CD4-positive, alpha-beta T cell (primary cell): Measurements from ENCODE around the gene TSHZ3. TPM values are rescaled to one million over a fixed set of nuclear protein-coding genes. Genes with fewer than 3 reads are reported as not detected.

Experiments used
- ATAC-seq: fragments of 200-7000 bp; cut with Tn5 transposase; one replicate; pipeline ENCODE4 v1.10.0; 2022; ENCODE audit warnings: mild to moderate bottlenecking; ENCODE audit not compliant: poor library complexity
- CTCF ChIA-PET: fragments of 350-600 bp; sonication (Branson Sonifier 250); formaldehyde crosslinking; loops from one replicate; lab custom pipeline; 2021; ENCODE audit warnings: antibody characterized with exemption, inconsistent platforms; lab: Charles Lee
- POLR2A ChIA-PET: fragments of 350-600 bp; sonication (Branson Sonifier 250); formaldehyde crosslinking; loops from one replicate; lab custom pipeline; 2021; ENCODE audit warnings: antibody characterized with exemption, inconsistent platforms; lab: Charles Lee
- DNase-seq, 14 experiments: peaks; one replicate each; pipeline ENCODE4 v3.0.0-alpha.2; 2013 to 2020; ENCODE audit warnings: mixed read lengths in 2 of 14
- H3K27ac ChIP-seq, 2 donors: one replicate each; pipeline versions ENCODE4 v1.5.1 to v1.7.0; 2013; ENCODE audit warnings: low read length in 2 of 2, low read depth in 1 of 2, mild to moderate bottlenecking in 1 of 2
- H3K27me3 ChIP-seq, 2 experiments: 1 replicate in 1 of 2; 2 replicates in 1 of 2; pipeline versions ENCODE4 v1.6.1 to v1.7.0; 2013; ENCODE audit warnings: low read length in 2 of 2, control low read depth in 1 of 2, mild to moderate bottlenecking in 1 of 2, moderate library complexity in 1 of 2; ENCODE audit not compliant: insufficient read depth in 2 of 2, control insufficient read depth in 1 of 2
- H3K36me3 ChIP-seq: one replicate; pipeline ENCODE4 v1.6.1; 2013; ENCODE audit warnings: low read length, control low read depth; ENCODE audit not compliant: insufficient read depth
- H3K4me1 ChIP-seq: one replicate; pipeline ENCODE4 v1.6.1; 2013; ENCODE audit warnings: low read length, control low read depth; ENCODE audit not compliant: insufficient read depth
- H3K4me3 ChIP-seq: one replicate; pipeline ENCODE4 v1.5.1; 2013; ENCODE audit warnings: mild to moderate bottlenecking, low read length, moderate library complexity
- H3K9me3 ChIP-seq, 2 experiments: 1 replicate in 1 of 2; 2 replicates in 1 of 2; pipeline versions ENCODE4 v1.6.1 to v1.7.0; 2013; ENCODE audit warnings: low read length in 2 of 2, mild to moderate bottlenecking in 2 of 2, control low read depth in 1 of 2, moderate library complexity in 1 of 2; ENCODE audit not compliant: control insufficient read depth in 1 of 2, insufficient read depth in 1 of 2
- H3K27ac Mint-ChIP-seq: one replicate; pipeline ENCODE4 v1.8.0; 2020; ENCODE audit warnings: mixed read lengths
- H3K27me3 Mint-ChIP-seq: one replicate; pipeline ENCODE4 v1.8.0; 2021; ENCODE audit warnings: mixed read lengths
- H3K36me3 Mint-ChIP-seq: one replicate; pipeline ENCODE4 v1.8.0; 2021; ENCODE audit warnings: low read depth, mixed read lengths
- H3K4me1 Mint-ChIP-seq: one replicate; pipeline ENCODE4 v1.8.0; 2021; ENCODE audit warnings: low read depth, mixed read lengths
- H3K4me3 Mint-ChIP-seq: one replicate; pipeline ENCODE4 v1.8.0; 2020; ENCODE audit warnings: mild to moderate bottlenecking, mixed read lengths
- H3K9me3 Mint-ChIP-seq: one replicate; pipeline ENCODE4 v1.8.0; 2020; ENCODE audit warnings: mixed read lengths
- intact Hi-C, 2 experiments: fragments of 100-400 bp; cut with DNase I in 1 of 2; cut with micrococcal nuclease in 1 of 2; formaldehyde crosslinking; loops; one replicate each; pipeline versions ENCODE4 v1.15.1 to v1.9.0; 2023 to 2025; cut with DNase I, micrococcal nuclease
- total RNA-seq, 174 experiments: library from RNA in 2 of 174; stranded (reverse) in 2 of 174; gene quantifications; one replicate each; pipeline ENCODE4 v1.2.3 and lab custom pipeline; 2021 to 2026
- TF ChIP-seq, protein P1 (sequence below): fragments of 200-600 bp; IDR thresholded peaks from one replicate; pipeline ENCODE4 v1.8.0; 2022; ENCODE audit warnings: antibody characterized with exemption, mild to moderate bottlenecking

Gene TSHZ3
- total RNA-seq, 2 experiments from 2014 or later, result 0.38 to 0.61 TPM

DNA sequence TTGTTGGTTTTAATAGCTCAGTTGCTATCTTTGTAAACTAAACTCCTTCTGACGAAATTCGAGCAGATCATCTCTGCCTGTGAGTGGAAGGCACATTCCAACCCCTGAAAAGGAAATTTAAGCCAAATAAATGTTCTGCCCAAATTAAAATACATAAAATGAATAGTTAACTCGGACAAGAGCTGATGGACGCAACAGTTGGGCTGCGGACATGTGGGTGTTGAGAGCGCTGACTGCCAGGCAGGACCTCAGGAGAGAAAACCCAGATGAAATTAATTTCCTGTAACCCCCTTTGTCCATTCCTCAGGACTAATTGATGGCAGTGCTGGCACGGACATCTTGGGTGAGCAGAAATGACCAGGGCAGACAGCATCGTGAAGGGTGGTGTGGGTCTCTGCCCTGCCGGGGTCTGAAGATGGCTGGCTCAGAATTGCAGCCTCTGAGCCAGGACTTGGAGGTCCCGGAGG, 86.5 kb downstream of the TSHZ3 start:
- intact Hi-C loops, result loop anchor here in 1 of 2 experiments (5.0 kb wide), 1 partner anchor 95 kb away; no protein-coding TSS in a partner anchor
- Mint-ChIP-seq H3K4me1 (peaks cover 9% of the 10 kb centered on the region), H3K9me3 (no peaks in the 10 kb centered on the region), H3K27ac (no peak overlapping the region), H3K36me3 (no peaks in the 10 kb centered on the region), H3K4me3 (no peak overlapping the region), H3K27me3 (peaks cover 32% of the 10 kb centered on the region)
- H3K27ac ChIP-seq, result no peak overlapping the region
- DNase-seq (no peak), ATAC-seq (no peak)
- TF ChIP-seq, protein P1, sequence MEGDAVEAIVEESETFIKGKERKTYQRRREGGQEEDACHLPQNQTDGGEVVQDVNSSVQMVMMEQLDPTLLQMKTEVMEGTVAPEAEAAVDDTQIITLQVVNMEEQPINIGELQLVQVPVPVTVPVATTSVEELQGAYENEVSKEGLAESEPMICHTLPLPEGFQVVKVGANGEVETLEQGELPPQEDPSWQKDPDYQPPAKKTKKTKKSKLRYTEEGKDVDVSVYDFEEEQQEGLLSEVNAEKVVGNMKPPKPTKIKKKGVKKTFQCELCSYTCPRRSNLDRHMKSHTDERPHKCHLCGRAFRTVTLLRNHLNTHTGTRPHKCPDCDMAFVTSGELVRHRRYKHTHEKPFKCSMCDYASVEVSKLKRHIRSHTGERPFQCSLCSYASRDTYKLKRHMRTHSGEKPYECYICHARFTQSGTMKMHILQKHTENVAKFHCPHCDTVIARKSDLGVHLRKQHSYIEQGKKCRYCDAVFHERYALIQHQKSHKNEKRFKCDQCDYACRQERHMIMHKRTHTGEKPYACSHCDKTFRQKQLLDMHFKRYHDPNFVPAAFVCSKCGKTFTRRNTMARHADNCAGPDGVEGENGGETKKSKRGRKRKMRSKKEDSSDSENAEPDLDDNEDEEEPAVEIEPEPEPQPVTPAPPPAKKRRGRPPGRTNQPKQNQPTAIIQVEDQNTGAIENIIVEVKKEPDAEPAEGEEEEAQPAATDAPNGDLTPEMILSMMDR, result no peak
- no peaks in the 10 kb centered on the region for H3K9me3 ChIP-seq
- ChIA-PET POLR2A (no interaction called here), CTCF (no interaction called here)
- no peak overlapping the region for H3K4me3 ChIP-seq
- peaks cover 4% of the 10 kb centered on the region for H3K4me1 ChIP-seq
- H3K36me3 ChIP-seq, result no peaks in the 10 kb centered on the region
- H3K27me3 ChIP-seq, result peaks cover 10 to 13% of the 10 kb centered on the region in 2 experiments

DNA sequence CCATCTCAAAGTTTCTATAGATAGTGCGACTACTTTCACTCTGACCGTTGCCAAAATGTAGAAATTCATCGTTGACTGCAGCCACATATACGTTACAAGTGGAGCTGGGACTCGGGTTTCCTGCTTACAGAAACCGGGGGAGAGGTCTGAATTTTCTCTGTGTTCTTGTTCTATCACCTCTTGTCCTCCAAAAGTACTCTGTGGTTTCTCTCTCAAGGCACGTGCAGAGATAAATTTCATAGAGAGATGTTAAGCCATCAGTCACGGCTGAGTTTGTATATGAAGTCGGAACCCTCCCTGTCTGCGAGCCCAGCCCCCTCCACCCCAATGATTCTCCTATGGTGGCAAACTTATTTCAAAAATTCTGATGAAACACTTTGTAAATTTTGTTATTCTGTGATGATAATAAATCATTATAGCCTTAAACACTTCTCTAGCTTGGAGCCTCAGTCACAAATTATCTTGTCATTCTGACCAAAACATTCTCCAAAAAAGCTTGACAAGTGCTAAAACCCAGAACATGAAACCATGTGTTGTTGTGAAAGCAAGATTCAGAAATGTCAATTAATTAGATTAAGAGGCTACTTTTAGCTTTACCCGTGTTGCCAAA, 87.5 kb downstream of the TSHZ3 start:
- CTCF ChIA-PET, result no interaction called here
- Mint-ChIP-seq H3K27ac (no peak overlapping the region), H3K4me3 (no peak overlapping the region), H3K36me3 (no peaks in the 10 kb centered on the region), H3K9me3 (no peaks in the 10 kb centered on the region), H3K27me3 (peaks cover 32% of the 10 kb centered on the region), H3K4me1 (peaks cover 9% of the 10 kb centered on the region)
- no peaks in the 10 kb centered on the region for H3K9me3 ChIP-seq
- intact Hi-C loops, result loop anchor here in 1 of 2 experiments (5.0 kb wide), 1 partner anchor 94 kb away; no protein-coding TSS in a partner anchor
- no peak for ATAC-seq
- no peaks in the 10 kb centered on the region for H3K36me3 ChIP-seq
- H3K27ac ChIP-seq, result no peak overlapping the region
- H3K4me1 ChIP-seq, result peaks cover 4% of the 10 kb centered on the region
- POLR2A ChIA-PET, result no interaction called here
- H3K27me3 ChIP-seq, result peaks cover 10 to 13% of the 10 kb centered on the region in 2 experiments
- no peak for DNase-seq
- TF ChIP-seq, protein P1, result no peak
- H3K4me3 ChIP-seq, result no peak overlapping the region

DNA sequence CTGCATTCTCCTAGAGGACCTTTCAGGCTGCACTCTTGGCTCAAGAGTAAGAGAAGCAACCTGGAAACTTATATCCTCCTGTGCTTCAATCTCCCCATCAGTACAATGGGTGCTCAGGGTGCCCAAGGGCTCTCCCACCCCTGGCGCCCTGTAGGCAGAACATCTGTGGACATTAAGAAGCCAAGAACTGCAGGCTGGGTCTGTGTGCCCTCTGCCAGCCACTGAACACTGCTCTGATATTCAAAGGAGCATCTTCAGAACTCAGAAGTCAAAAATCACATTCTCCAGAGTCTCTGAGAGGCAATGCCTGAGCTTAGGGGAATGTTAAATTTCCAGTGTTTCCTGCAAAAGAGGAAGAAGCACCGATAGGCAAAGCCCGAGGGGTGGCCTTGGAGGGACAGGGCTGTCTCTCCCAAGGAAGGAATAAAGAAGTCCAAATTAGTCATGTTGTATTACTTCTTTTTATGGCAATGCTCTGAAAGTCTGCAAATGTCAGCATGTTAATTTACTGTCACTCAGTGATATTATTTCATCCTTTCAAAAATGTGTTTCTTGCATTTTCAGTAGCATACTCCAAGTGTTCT, 88.1 kb downstream of the TSHZ3 start:
- DNase-seq, result no peak
- Histone ChIP-seq H3K4me1 (peaks cover 4% of the 10 kb centered on the region), H3K9me3 (no peaks in the 10 kb centered on the region), H3K27ac (no peak overlapping the region), H3K27me3 (peaks cover 10 to 13% of the 10 kb centered on the region in 2 experiments), H3K36me3 (no peaks in the 10 kb centered on the region), H3K4me3 (no peak overlapping the region)
- Mint-ChIP-seq H3K36me3 (no peaks in the 10 kb centered on the region), H3K4me1 (peaks cover 9% of the 10 kb centered on the region), H3K27ac (no peak overlapping the region), H3K9me3 (no peaks in the 10 kb centered on the region), H3K27me3 (peaks cover 35% of the 10 kb centered on the region), H3K4me3 (no peak overlapping the region)
- TF ChIP-seq, protein P1, result no peak
- ChIA-PET POLR2A (no interaction called here), CTCF (no interaction called here)
- no peak for ATAC-seq
- intact Hi-C loops, result loop anchor here in 1 of 2 experiments (5.0 kb wide), 1 partner anchor 94 kb away; no protein-coding TSS in a partner anchor
